H1 (cell line): Measurements from ENCODE around the gene LTC4S. TPM values are rescaled to one million over a fixed set of nuclear protein-coding genes. Genes with fewer than 3 reads are reported as not detected.

Source experiments
- CTCF ChIA-PET: fragments of 300-600 bp; sonication (Branson Sonifier 250); formaldehyde crosslinking; loops from one replicate; lab custom pipeline; 2021; ENCODE audit not compliant: partially characterized antibody; lab: Charles Lee
- POLR2A ChIA-PET: fragments of 300-600 bp; sonication (Branson Sonifier 250); formaldehyde crosslinking; loops from one replicate; lab custom pipeline; 2021; ENCODE audit warnings: inconsistent platforms; ENCODE audit not compliant: partially characterized antibody; lab: Charles Lee
- DNase-seq, 2 experiments: peaks; one replicate each; pipeline versions ENCODE4 v3.0.0 to v3.0.0-alpha.2; 2010 to 2022; ENCODE audit warnings: low spot score in 2 of 2, low read depth in 1 of 2, mixed read lengths in 1 of 2
- FAIRE-seq: peaks from 2 replicates; lab custom pipeline; 2011; peaks lifted over from hg19 to GRCh38; lab: Jason Lieb, UNC
- H2AFZ ChIP-seq: 2 replicates; pipeline ENCODE4 v1.8.1; 2012; ENCODE audit warnings: low read length, inconsistent platforms
- H2AK5ac ChIP-seq: 2 replicates; pipeline ENCODE4 v1.6.1; 2013; ENCODE audit warnings: low read depth, low read length
- H2BK120ac ChIP-seq: replicated peaks from 2 replicates; pipeline ENCODE3; 2013; ENCODE audit warnings: low read depth, low read length, inconsistent platforms
- H2BK12ac ChIP-seq: 2 replicates; pipeline ENCODE4 v1.6.1; 2013; ENCODE audit warnings: low read depth, low read length
- H2BK15ac ChIP-seq: 2 replicates; pipeline ENCODE4 v1.6.1; 2013; ENCODE audit warnings: low read length
- H2BK20ac ChIP-seq: 2 replicates; pipeline ENCODE4 v1.6.1; 2013; ENCODE audit warnings: low read length
- H2BK5ac ChIP-seq: 2 replicates; pipeline ENCODE4 v1.6.1; 2013; ENCODE audit warnings: low read depth, low read length
- H3K14ac ChIP-seq: 2 replicates; pipeline ENCODE4 v1.6.1; 2013; ENCODE audit warnings: inconsistent platforms; ENCODE audit not compliant: insufficient read length
- H3K18ac ChIP-seq: 2 replicates; pipeline ENCODE4 v1.6.1; 2013; ENCODE audit warnings: low read length; ENCODE audit errors: extremely low read depth
- H3K23ac ChIP-seq: 2 replicates; pipeline ENCODE4 v1.6.1; 2013; ENCODE audit warnings: inconsistent platforms; ENCODE audit not compliant: insufficient read length
- H3K23me2 ChIP-seq: 2 replicates; pipeline ENCODE4 v1.6.1; 2013; ENCODE audit warnings: low read depth, low read length
- H3K27ac ChIP-seq: 2 replicates; pipeline ENCODE4 v1.6.1; 2011; ENCODE audit warnings: low read depth, low read length, inconsistent platforms
- H3K27me3 ChIP-seq, 4 experiments: replicated peaks in 1 of 4; 1 replicate in 1 of 4; 2 replicates in 3 of 4; pipeline versions ENCODE4 v1.6.1 to v1.8.1; 2011 to 2013; ENCODE audit warnings: low read length in 3 of 4, mild to moderate bottlenecking in 3 of 4, inconsistent platforms in 2 of 4, mixed read lengths in 2 of 4, moderate library complexity in 1 of 4; ENCODE audit not compliant: control insufficient read depth in 3 of 4, insufficient read depth in 3 of 4; ENCODE audit errors: extremely low read depth in 1 of 4
- H3K36me3 ChIP-seq, 4 experiments: 2 replicates each; pipeline versions ENCODE4 v1.6.1 to v1.8.1; 2011 to 2013; ENCODE audit warnings: mild to moderate bottlenecking in 4 of 4, low read length in 3 of 4, moderate library complexity in 2 of 4, control low read depth in 1 of 4, inconsistent platforms in 1 of 4; ENCODE audit not compliant: insufficient read depth in 4 of 4, control insufficient read depth in 2 of 4
- H3K4ac ChIP-seq: replicated peaks from 2 replicates; pipeline ENCODE3; 2013; ENCODE audit warnings: low read length, low read depth, mixed read lengths, inconsistent platforms; ENCODE audit not compliant: insufficient read length
- H3K4me1 ChIP-seq, 4 experiments: replicated peaks in 1 of 4; 1 replicate in 1 of 4; 2 replicates in 3 of 4; pipeline versions ENCODE4 v1.6.1 to v1.8.1; 2011 to 2013; ENCODE audit warnings: low read length in 3 of 4, inconsistent platforms in 2 of 4, mixed read lengths in 1 of 4; ENCODE audit not compliant: insufficient read depth in 4 of 4, control insufficient read depth in 3 of 4
- H3K4me2 ChIP-seq, 2 experiments: 2 replicates each; pipeline versions ENCODE4 v1.6.1 to v1.8.1; 2011 to 2013; ENCODE audit warnings: low read depth in 2 of 2, low read length in 2 of 2, control low read depth in 1 of 2, inconsistent platforms in 1 of 2, mild to moderate bottlenecking in 1 of 2; ENCODE audit not compliant: insufficient read depth in 1 of 2
- H3K4me3 ChIP-seq, 4 experiments: fragments of 200-600, 300-600 bp in 1 of 4; sonication (generic), shearing (Covaris generic), sonication (Bioruptor Twin) in 1 of 4; 2 replicates each; pipeline versions ENCODE4 v1.5.1 to v1.8.1; 2011 to 2016; ENCODE audit warnings: low read length in 4 of 4, low read depth in 3 of 4, control low read depth in 2 of 4, inconsistent platforms in 2 of 4, mild to moderate bottlenecking in 2 of 4, mixed read lengths in 1 of 4, moderate library complexity in 1 of 4; ENCODE audit not compliant: insufficient read depth in 2 of 4; ENCODE audit errors: extremely low read depth in 1 of 4
- H3K56ac ChIP-seq: replicated peaks from 2 replicates; pipeline ENCODE3; 2013; ENCODE audit warnings: low read depth, mild to moderate bottlenecking, mixed read lengths, low read length, inconsistent platforms; ENCODE audit not compliant: insufficient read length
- H3K79me1 ChIP-seq: 2 replicates; pipeline ENCODE4 v1.6.1; 2013; ENCODE audit warnings: low read depth, low read length, control low read depth
- H3K79me2 ChIP-seq, 2 experiments: 2 replicates each; pipeline versions ENCODE4 v1.6.1 to v1.8.1; 2012 to 2013; ENCODE audit warnings: low read length in 2 of 2, mild to moderate bottlenecking in 2 of 2, inconsistent platforms in 1 of 2; ENCODE audit not compliant: insufficient read depth in 2 of 2, control insufficient read depth in 1 of 2
- H3K9ac ChIP-seq, 4 experiments: replicated peaks in 1 of 4; 1 replicate in 1 of 4; 2 replicates in 3 of 4; pipeline versions ENCODE4 v1.6.1 to v1.8.1; 2011 to 2013; ENCODE audit warnings: low read depth in 3 of 4, low read length in 3 of 4, control low read depth in 2 of 4, mild to moderate bottlenecking in 2 of 4, moderate library complexity in 2 of 4, inconsistent platforms in 1 of 4; ENCODE audit errors: extremely low read depth in 1 of 4
- H3K9me3 ChIP-seq, 2 experiments: 2 replicates each; pipeline versions ENCODE4 v1.6.1 to v1.8.1; 2012 to 2013; ENCODE audit warnings: mild to moderate bottlenecking in 2 of 2, moderate library complexity in 2 of 2, control low read depth in 1 of 2, inconsistent platforms in 1 of 2, low read depth in 1 of 2, low read length in 1 of 2, mixed read lengths in 1 of 2; ENCODE audit not compliant: insufficient read depth in 2 of 2
- H4K20me1 ChIP-seq, 2 experiments: replicated peaks in 1 of 2; 2 replicates each; pipeline versions ENCODE3 to v1.8.1; 2011 to 2013; ENCODE audit warnings: inconsistent platforms in 2 of 2, low read length in 2 of 2, mild to moderate bottlenecking in 1 of 2; ENCODE audit not compliant: insufficient read depth in 2 of 2, control insufficient read depth in 1 of 2
- H4K5ac ChIP-seq: 2 replicates; pipeline ENCODE4 v1.6.1; 2013; ENCODE audit warnings: low read length, low read depth, mixed read lengths, inconsistent platforms; ENCODE audit not compliant: insufficient read length
- H4K8ac ChIP-seq: 2 replicates; pipeline ENCODE4 v1.8.0; 2013; ENCODE audit warnings: mild to moderate bottlenecking, moderate library complexity, low read length, inconsistent platforms; ENCODE audit not compliant: insufficient read depth; ENCODE audit errors: extremely low read depth
- H4K91ac ChIP-seq: replicated peaks from 2 replicates; pipeline ENCODE3; 2013; ENCODE audit warnings: low read length, mixed read lengths, inconsistent platforms; ENCODE audit not compliant: insufficient read length
- ASH2L ChIP-seq: fragments of 200-600, 300-600 bp; sonication (generic); IDR thresholded peaks from one replicate; pipeline ENCODE4 v1.7.1; 2017; ENCODE audit warnings: low read length
- BACH1 ChIP-seq: IDR thresholded peaks from 2 replicates; pipeline ENCODE4 v1.6.1; 2012; ENCODE audit warnings: low read length, improper control_type of control experiment
- POU5F1 ChIP-seq: IDR thresholded peaks from 2 replicates; pipeline ENCODE4 v1.6.1; 2011; ENCODE audit warnings: low read depth, mild to moderate bottlenecking, low read length, moderate library complexity
- RAD21 ChIP-seq, 2 experiments: IDR thresholded peaks in 1 of 2; conservative IDR thresholded peaks in 1 of 2; 2 replicates each; pipeline ENCODE4 v1.6.1; 2011; ENCODE audit warnings: low read depth in 2 of 2, low read length in 2 of 2, improper control_type of control experiment in 1 of 2, inconsistent platforms in 1 of 2, mild to moderate bottlenecking in 1 of 2, moderate library complexity in 1 of 2
- RNF2 ChIP-seq: fragments of 200-900, 300-1000 bp; sonication (generic); IDR thresholded peaks from 2 replicates; pipeline ENCODE4 v1.7.1; 2016; ENCODE audit warnings: borderline replicate concordance, low read depth, mild to moderate bottlenecking, antibody characterized with exemption, low read length; ENCODE audit not compliant: poor library complexity, severe bottlenecking; ENCODE audit errors: missing control alignments
- RXRA ChIP-seq: IDR thresholded peaks from 2 replicates; pipeline ENCODE4 v1.6.1; 2011; ENCODE audit warnings: low read depth, mild to moderate bottlenecking, low read length, moderate library complexity; ENCODE audit not compliant: insufficient read depth
- TAF7 ChIP-seq: optimal IDR thresholded peaks from 2 replicates; pipeline ENCODE3; 2011; ENCODE audit warnings: low read depth, mild to moderate bottlenecking, inconsistent platforms, low read length, moderate library complexity, borderline replicate concordance
- YY1 ChIP-seq: IDR thresholded peaks from 2 replicates; pipeline ENCODE4 v1.6.1; 2011; ENCODE audit warnings: low read depth, mild to moderate bottlenecking, low read length
- ZNF274 ChIP-seq: IDR thresholded peaks from 2 replicates; pipeline ENCODE4 v1.7.0; 2012; ENCODE audit warnings: low read length, borderline replicate concordance; ENCODE audit errors: extremely low read depth
- WGBS, 2 experiments: shearing (Covaris generic) in 1 of 2; methylation state at CpG; one replicate each; pipeline versions ENCODE4 v1.1.6 to v1.1.7; 2013 to 2015; ENCODE audit warnings: low lambda C conversion rate in 2 of 2, mixed read lengths in 2 of 2, inconsistent platforms in 1 of 2, low coverage in 1 of 2, missing lambda C conversion rate in 1 of 2; ENCODE audit not compliant: insufficient replicate concordance in 2 of 2, insufficient coverage in 1 of 2, insufficient read length in 1 of 2; ENCODE audit errors: extremely low coverage in 1 of 2, missing lambda C conversion rate in 1 of 2; 5-methylcytosine and 5-hydroxymethylcytosine counted together
- polyA plus RNA-seq, 7 experiments: library from polyadenylated mRNA; depleted of rRNA in 3 of 7; stranded (reverse) in 5 of 7; unstranded in 2 of 7; fragments of >200 nt in 5 of 7; fragments of 200-250 nt in 2 of 7; gene quantifications; 1 replicate in 5 of 7; 2 replicates in 1 of 7; 4 replicates in 1 of 7; pipeline versions ENCODE4 v1.2.1 to v1.2.3, GENCODE V29; 2011 to 2013; ENCODE audit warnings: missing spikeins in 2 of 7, mixed read lengths in 2 of 7
- total RNA-seq: library from RNA; stranded (reverse); fragmentation: NEBNext Ultra II Directional; extraction: Animal tissue kit (Norgen Biotek cat#: 25700); gene quantifications from 2 replicates; pipeline ENCODE4 v1.2.1, GENCODE V29; 2021
- TF ChIP-seq, protein P1 (sequence below): IDR thresholded peaks from 2 replicates; pipeline ENCODE4 v1.6.1; 2012; ENCODE audit warnings: low read length, inconsistent platforms

Gene LTC4S
- total and polyA plus RNA-seq, 2 of the 8 experiments (the other 6 are each of a cell fraction or from before 2014, with no cell fraction given), result 2.2 to 3.7 TPM

DNA sequence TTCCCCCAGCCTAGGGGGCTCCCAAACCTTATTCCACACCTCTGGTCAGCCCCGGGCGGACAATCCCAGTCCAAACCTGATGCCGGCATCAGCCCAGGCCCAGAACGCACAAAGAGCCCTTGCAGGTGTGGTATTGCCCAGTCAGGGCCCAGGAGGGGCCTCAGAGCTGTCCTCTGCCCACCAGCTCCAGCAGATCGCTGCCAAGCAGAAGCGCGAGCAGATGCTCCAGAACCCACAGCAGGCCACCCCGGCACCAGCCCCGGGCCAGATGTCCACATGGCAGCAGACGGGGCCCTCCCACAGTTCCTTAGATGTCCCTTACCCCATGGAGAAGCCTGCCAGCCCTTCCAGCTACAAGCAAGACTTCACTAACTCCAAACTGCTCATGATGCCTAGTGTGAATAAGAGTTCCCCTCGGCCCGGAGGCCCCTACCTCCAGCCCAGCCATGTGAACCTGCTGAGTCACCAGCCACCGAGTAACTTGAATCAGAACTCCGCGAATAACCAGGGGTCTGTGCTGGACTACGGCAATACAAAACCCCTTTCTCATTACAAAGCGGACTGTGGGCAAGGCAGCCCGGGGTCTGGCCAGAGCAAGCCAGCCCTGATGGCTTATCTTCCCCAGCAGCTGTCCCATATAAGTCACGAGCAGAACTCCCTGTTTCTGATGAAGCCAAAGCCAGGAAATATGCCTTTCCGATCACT, 27.6 kb upstream of the LTC4S start:
- Histone ChIP-seq H4K91ac (no peak overlapping the region), H3K9me3 (no peaks in the 10 kb centered on the region), H2BK120ac (no peak overlapping the region), H3K14ac (no peak overlapping the region), H3K9ac (no peak overlapping the region), H4K5ac (no peak overlapping the region), H3K79me2 (peaks cover 0 to 53% of the 10 kb centered on the region in 2 experiments; a peak in 2 of 4 replicates), H3K27ac (no peak overlapping the region), H2AFZ (no peak overlapping the region), H3K79me1 (peaks cover 12% of the 10 kb centered on the region), H3K36me3 (peaks cover 19 to 47% (median 27%) of the 10 kb centered on the region in 4 experiments), H3K56ac (no peak overlapping the region), H4K20me1 (peaks cover 19 to 27% of the 10 kb centered on the region in 2 experiments), H2BK20ac (no peak overlapping the region), H2BK5ac (no peak overlapping the region), H4K8ac (0 out of 2 replicates have a peak overlapping the region, but pooled peaks have one; percentile 29), H3K23me2 (no peaks in the 10 kb centered on the region), H3K23ac (no peak overlapping the region), H3K18ac (no peak overlapping the region), H3K4me2 (no peak overlapping the region), H3K27me3 (no peaks in the 10 kb centered on the region), H2AK5ac (no peak overlapping the region), H3K4me3 (no peak overlapping the region), H2BK15ac (no peak overlapping the region), H3K4ac (no peak overlapping the region), H2BK12ac (no peak overlapping the region), H3K4me1 (peaks cover 3 to 21% (median 4%) of the 10 kb centered on the region in 4 experiments)
- DNase-seq (no peak), FAIRE-seq (no peak)
- no peak for TF ChIP-seq ASH2L
- no peak for TF ChIP-seq RXRA
- TF ChIP-seq RAD21 (IDR thresholded peaks at IDR 0.05 in 1 of 2, conservative IDR thresholded peaks at IDR 0.05 in 1 of 2; ENCODE audit: low read depth in 2 of 2, low read length in 2 of 2), result no peak
- TF ChIP-seq YY1, result no peak
- TF ChIP-seq POU5F1, result no peak
- no peak for TF ChIP-seq ZNF274
- TF ChIP-seq, protein P1, sequence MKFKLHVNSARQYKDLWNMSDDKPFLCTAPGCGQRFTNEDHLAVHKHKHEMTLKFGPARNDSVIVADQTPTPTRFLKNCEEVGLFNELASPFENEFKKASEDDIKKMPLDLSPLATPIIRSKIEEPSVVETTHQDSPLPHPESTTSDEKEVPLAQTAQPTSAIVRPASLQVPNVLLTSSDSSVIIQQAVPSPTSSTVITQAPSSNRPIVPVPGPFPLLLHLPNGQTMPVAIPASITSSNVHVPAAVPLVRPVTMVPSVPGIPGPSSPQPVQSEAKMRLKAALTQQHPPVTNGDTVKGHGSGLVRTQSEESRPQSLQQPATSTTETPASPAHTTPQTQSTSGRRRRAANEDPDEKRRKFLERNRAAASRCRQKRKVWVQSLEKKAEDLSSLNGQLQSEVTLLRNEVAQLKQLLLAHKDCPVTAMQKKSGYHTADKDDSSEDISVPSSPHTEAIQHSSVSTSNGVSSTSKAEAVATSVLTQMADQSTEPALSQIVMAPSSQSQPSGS, result no peak
- TF ChIP-seq BACH1, result no peak
- TF ChIP-seq TAF7, result no peak
- no peak for TF ChIP-seq RNF2
- WGBS, 2 experiments, result 93% methylated on average over 20 of the region's 20 CpGs; no CpG with 5 or more reads in 1 of the 2 experiments
- ChIA-PET CTCF (interaction anchor here (0.6 to 6.0 kb wide), 7 partner anchors 11 to 463 kb away, joined by 3 to 53 read pairs (median 3); partner anchors contain the start of gene LTC4S), POLR2A (interaction anchor here (1.0 kb wide), 1 partner anchor 30 kb away, joined by 3 read pairs; no protein-coding TSS in a partner anchor)
